Loucy (cell line): ENCODE data around the gene ATP13A1.

Experiments
- EZH2phosphoT487 ChIP-seq: fragments of 200-600 bp; IDR thresholded peaks from 2 replicates; pipeline ENCODE4 v1.6.1; 2018; ENCODE audit warnings: antibody characterized with exemption, mild to moderate bottlenecking, moderate library complexity, borderline replicate concordance
- TF ChIP-seq, protein P1 (sequence below): fragments of 200-600 bp; sonication (generic); conservative IDR thresholded peaks from 2 replicates; pipeline ENCODE4 v1.5.1; 2014; ENCODE audit warnings: mild to moderate bottlenecking, antibody characterized with exemption, low read length

DNA sequence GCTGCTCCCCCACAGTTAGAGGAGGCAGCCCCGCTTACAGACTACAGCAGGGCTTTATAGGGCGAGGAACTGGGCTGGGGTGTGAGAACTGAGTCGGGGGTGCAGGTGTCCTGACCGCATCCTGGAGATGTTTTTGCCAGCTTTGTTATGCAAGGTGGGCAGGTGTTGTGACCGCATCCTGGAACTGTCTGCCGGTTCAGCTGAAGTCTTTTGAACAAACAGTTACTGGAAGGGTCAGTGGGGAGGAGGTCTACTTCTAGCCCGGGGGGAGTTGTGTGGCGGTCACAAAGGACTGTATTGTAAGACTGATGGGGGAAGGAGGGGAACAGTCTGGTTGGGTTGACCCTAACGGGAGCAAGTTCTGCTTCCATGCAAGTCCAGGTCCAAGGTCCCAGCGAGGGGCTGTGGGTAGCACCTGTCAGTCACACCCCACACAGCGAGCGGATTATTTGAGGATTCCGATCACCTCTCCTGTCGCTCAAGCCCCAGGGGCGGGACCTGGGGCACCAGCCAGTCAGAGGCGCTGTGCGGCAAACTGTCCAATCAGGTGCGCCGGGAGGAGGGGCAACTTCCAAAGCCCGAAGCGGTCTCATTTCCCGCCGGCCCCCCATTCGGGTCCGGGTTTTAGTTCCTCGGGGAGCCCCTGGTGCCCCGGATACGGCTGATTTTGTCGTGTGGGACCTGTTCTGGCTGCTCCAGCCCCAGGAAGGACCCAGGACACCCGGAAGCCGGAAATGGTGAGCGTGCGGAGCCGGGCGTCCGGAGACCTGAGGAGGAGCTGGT, 4.9 kb upstream of the ATP13A1 start, which contains the start of gene ZNF101:
- TF ChIP-seq, protein P1, sequence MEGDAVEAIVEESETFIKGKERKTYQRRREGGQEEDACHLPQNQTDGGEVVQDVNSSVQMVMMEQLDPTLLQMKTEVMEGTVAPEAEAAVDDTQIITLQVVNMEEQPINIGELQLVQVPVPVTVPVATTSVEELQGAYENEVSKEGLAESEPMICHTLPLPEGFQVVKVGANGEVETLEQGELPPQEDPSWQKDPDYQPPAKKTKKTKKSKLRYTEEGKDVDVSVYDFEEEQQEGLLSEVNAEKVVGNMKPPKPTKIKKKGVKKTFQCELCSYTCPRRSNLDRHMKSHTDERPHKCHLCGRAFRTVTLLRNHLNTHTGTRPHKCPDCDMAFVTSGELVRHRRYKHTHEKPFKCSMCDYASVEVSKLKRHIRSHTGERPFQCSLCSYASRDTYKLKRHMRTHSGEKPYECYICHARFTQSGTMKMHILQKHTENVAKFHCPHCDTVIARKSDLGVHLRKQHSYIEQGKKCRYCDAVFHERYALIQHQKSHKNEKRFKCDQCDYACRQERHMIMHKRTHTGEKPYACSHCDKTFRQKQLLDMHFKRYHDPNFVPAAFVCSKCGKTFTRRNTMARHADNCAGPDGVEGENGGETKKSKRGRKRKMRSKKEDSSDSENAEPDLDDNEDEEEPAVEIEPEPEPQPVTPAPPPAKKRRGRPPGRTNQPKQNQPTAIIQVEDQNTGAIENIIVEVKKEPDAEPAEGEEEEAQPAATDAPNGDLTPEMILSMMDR = no peak
- no peak for TF ChIP-seq EZH2phosphoT487
